HG03521 (cell line): ENCODE results near the gene SCARF2.
"Not testable (repeated sequence)": the region's sequence is repeated elsewhere in the genome, so short reads cannot be mapped to it uniquely, and the experiment has no call there.

Experiments
- ATAC-seq: cut with Tn5 transposase; IDR thresholded peaks from one replicate; pipeline ENCODE4 v1.9.1; 2021; ENCODE audit warnings: mild to moderate bottlenecking, moderate library complexity; ENCODE audit not compliant: unreplicated experiment

Gene SCARF2

DNA sequence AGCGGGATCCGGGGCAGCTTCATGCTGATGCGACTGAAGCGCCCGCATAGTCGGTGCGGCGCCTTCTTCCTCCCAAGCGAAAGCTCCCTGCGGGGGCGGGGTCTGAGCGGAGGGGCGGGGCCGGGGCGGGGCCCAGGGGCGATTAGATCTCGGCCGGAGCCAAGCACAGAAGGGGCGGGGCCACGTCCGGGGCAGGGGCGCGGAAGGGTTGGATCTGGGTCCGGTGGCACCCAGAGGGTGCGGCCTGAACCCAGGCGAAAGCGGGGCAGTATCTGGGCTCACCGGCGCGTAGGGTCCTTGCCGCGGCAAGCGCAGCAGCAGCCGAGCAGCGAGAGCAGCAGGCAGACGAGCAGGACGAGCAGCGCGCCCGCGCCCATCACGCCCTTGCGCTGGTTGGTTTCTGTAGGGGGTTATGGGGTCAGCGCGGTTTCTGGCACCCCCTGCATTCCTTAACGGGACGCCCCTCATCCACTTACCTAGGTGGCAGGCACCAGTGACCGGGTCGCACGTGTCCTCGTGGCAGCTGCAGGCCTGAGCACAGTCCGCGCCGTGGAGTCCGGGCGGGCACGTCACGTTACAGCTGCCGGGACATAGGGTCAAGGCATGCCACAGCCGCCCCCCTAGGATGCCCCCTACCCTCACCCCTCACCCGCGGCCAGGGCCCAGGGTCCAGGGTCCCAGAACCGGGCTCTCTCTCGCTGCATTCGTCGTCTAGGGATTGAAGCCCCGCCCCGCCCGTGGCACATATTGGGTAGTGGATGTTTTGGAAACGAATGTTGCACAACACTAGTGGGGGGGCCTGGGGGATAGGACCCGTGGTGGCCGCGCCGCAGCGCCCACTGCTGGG is 8.1 kb downstream of the SCARF2 start:
- no peak for ATAC-seq

DNA sequence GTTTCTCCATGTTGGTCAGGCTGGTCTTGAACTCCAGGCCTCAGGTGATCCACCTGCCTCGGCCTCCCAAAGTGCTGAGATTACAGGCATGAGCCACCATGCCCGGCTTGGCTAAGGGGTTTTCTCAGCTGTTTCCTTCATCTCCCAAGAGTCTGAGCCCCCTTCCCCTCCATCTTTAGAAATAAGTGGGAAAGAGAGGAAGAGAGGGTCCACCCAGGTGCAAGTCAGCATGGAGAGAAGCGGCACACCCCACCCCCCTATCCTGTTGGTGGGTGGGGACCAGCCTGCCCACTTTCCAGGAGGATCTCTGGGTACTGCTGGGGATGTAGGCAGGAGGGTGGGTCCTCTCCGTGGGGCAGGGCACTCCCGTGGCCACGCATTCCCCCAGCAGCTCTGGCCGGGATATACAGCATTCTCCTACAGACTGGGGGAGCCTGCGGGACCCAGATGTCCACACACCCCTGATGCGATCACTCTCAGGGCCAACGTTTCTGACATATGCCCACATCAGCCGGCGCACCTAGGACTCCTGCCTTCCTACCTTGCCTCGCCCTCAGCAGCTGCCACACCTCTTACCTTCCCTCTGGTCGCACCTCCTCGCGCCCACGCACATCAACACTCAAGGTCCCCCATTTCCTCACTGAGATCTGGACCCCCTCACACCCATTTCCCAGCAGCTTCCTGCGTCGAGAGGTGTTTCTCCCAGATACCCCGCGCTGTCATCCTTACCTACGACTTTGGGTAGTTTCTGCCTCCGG is 8.9 kb downstream of the SCARF2 start:
- ATAC-seq, result no peak

DNA sequence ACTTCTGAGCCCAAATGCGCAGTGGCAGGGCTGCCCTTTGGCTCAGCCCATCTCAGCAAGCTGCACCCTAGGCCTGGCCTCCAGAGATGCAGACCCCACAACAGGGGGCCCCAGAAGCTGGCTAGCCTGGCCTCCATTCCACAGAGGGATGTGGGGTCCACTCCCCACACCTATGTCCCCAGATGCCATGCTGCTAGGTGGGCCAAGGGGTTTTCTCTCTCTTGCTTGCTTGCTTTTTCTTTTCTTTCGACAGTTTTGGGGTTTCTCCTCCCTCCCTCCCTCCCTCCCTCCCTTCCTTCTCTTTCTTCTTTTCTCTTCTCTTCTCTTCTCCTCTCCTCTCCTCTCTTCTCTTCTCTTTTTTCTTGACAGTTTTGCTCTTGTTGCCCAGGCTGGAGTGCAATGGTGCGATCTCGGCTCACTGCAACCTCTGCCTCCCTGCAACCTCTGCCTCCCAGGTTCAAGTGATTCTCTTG is 9.6 kb downstream of the SCARF2 start:
- no peak for ATAC-seq

DNA sequence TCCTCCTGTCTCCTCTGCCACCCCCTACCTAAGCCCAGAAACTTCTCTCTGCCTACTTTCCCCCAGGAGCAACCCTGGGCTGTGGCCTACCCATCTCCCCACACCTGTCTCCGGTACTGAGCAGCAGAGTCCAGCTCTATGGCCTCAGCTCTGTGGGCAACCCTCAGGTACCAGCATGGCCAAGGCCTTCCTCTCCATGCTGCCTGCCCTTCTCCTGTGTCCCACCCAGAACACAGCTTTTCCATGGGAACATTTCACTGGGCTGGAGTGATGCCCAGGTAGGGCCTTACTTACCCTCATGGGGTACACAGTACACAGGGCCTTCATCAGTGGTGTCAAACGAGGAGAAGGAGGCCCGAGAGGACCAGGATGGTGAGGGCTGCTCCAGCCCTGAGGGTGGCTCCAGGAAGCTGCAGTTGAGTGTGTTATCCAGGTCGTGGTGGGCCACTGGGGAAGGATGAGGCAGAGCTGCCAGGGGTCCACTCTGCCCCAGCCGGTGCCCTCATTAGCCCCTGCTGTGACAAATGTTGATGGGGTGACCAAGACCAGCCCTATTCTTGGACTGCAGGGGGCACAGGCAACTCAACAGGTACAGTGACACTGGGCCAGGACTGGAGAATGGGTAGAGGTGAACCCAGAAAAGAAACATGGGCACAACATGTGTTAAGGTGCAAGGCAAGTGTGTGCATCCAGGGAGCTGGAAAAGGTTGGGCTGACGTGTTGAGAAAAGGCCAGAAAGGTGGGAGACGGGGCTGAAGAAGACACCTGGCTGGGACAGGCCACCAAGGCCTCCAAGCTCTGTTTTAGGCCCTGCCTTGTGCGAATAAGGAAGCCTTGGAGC is 10.3 kb downstream of the SCARF2 start:
- no peak for ATAC-seq

DNA sequence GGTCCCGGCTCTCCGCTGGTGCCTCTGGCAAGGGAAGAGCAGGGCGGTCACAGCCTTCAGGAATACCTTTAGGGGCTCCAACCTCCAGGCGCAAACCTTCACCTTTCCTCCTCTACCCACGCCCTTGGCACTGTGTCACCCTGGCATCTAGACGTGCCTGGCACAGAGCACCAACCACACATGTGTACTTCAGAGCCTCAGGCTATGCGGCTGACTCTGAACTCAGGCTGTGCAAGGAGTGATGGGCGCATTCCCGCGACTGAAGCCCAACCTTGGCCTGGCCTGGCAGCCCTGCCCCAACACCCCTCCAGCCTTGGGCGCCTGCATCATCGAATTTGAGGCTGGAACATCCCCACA is 11.4 kb downstream of the SCARF2 start:
- no peak for ATAC-seq

DNA sequence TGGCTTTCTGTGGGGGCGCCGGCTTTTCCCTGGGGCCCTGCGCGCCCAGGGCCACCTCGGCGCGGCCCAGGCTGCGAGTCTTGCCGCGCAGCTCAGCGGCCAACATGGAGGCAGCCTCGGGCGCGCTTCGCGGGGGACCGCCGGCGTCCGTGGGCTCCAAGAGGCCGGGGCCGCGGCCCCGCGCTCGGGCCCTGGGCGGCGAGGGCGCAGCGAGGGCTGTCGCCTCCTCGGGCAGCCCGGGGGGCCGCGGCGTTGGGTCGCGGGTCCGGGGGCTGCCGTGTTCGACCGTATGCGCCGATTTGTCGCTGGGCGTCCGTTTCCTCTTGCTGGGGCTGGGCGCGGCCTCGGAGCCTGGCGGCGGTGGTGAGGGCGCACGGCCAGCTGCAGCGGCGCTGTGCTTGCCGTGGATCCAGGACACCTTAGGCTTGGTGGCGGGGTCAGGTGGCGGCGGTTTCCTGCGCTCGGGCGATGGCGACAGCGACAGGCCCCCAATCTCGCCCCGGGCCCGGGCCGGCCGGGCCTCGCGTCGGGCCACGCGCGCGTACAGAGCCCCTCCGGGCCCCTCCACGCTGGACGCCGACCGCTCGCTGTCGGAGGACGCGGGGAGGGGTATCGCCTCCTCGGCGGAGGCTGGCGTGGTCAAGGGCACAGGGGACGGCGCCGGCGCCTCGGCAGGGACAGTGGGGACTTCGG is 11.9 kb downstream of the SCARF2 start:
- ATAC-seq, result no peak

DNA sequence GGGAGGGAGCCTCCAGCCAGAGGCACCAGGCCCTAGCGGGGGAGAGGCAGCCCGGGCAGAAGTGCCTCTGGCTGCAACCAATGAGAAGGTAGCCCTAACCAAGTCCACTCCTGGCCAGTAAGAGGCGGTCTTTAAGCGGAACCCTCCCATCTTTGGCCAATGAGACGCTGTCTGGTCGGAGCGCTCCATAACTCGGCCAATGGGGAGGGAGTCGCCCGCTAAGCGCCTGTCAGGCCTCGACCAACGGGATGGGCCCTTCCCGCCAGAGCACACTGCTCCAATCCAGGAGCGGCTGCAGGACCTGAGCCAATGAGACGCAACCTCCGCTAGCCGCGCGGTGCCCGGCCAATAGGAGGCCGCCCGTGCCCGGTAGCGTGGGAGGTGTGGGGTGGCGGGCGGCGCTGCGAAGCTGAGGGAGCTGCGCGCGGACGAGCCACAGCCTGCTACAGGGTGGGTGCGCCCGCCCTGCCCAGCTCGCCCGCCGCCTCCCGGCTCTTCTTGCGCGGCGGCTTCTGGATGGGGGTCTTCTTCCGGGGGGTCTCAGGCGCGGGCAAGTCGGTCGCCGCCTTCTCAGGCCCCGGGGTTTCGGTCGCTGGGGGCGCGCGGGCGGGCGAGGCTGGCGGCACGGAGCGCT is 12.6 kb downstream of the SCARF2 start:
- ATAC-seq, result no peak

DNA sequence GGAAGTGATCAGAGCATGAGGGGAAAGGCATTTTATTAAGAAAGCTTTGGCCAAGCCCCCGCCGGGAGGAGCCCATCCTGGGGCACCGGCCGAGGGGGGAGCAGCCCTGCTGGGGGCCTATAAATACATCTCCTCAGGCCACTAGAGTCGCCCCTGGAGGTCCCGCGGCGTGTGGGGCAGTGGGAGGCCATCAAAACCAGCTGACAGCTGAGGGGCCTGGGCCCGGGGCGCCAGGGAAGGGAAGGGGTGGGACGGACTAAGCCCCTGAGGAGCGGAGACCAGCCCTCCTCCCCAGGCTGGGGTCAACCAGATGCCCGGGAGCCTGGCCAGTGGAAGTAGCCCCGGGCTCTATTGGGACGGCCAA is 13.1 kb downstream of the SCARF2 start:
- ATAC-seq, result no peak

DNA sequence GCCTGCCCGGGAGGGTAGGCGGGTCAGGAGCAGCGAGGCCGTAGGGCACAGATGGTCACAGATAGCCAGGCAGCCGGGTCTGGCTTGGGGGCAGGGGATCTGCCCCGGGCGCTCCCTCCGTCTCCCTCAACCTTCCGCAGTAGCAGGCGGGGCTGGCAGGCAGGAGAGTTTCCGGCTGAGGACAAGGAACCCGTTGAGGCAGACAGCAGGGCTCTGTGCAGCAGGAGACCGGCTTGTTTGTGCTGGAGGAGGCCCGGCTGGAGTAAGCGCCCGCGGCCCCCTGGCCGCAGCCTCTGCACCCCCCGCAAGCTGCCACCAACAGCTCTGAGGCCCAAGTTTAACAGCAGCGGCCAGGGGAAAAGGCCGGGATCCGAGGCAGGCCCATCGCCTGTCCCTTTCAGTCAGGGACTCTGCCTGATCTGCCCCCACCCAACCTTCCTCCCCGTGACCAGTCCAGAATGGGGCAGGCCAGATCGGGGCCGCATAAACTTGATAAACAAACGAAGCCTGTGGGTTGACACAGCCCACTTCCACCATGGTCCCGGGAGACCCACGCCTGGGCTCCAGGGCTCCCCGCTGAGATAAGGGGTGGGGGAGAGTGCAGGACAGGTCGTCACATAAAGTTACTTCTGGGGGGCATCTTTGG is 13.6 kb downstream of the SCARF2 start:
- no peak for ATAC-seq

DNA sequence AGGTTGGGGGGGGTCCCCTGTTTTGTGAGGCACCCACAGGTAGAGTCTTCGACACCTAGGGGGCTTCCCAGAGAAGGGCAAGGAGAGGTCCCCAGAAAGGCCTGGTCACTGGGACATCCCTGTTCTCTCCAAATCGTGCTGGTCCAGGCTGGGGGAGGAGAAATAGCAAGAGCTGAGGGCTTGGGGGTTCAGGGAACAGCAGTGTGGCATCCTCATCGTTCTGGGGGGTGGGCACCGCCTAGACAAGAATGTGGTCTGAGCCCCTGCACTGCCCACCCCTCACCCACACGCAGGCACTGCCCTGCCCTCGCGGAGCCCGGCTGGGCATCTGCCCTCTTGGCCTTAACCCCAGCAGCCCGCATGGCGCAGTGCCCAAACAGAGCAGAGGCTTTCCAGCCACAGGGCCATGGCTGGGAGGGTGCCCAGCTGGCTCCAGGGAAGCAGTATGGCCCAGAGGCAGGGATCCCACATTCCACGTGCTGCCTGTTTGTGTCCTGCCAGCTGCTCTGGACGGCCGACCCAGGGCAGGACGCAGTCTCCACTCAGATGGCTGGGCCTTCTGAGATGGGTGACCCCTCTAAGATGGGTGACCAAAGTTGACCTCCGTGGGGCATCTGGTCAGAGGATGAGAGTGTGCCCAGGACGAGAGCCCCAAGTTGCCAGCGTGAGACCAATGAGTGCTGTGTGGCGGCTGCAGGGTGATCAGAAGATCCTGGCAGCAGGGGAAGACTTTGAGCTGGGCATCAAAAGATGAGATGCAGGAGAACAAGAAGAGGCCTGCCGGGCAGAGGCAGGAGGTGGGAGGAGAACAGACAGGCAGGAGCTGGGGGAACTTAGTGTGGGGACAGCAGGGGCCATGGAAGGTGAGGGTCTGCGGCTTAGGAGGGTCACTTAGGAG is 14.4 kb downstream of the SCARF2 start:
- no peak for ATAC-seq

DNA sequence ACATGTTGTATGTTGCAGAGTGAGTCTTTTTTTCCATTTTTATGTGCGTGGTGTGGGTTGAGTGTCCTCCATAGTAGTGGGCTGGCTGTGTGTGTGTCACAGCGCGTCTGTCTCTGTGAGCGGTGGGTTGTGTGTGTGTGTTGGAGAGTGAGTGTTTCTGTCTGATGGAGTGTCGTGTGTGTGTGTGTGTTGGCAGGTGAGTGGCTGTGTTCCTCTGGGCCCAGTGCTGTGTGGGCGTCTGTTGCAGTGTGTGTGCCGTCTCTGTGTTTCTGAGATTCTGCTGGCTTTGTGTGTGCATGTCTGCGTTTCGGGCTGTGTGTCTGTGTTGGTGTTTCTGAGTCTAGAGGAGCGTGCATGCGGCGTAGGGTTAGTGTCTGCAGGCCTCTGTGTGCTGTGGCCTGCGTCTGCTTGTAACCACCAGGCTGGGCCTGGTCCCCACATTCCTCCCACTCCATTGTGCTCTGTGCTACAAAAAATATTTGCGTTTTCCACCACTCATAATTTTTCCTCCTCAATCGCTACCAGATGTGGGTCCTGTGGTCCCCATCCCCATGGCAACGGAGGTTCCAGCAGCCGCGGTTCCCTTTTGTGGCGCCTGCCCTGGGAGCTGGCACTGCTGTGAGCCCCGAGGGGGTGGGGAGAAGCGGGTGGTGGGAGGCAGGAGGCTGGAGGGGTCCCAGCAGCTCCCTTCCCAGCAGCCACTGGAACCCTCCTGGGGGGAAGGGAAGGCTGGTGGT is 15.2 kb downstream of the SCARF2 start:
- ATAC-seq, result no peak

DNA sequence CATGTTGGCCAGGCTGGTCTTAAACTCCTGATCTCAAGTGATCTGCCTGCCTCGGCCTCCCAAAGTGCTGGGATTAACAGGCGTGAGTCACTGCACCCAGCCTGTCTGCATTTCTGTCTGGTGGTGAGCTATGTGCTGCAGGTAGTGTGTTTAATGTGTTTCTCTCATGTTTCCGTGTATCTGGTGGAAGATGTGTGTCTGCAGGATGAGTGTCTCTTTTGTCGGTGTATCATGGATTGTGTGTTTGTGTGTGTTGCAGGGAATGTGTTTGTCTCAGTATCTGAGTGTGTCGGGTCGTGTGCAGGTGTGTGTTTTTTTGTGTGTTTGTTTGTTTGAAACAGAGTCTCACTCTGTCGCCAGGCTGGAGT is 16.1 kb downstream of the SCARF2 start:
- ATAC-seq, result no peak

DNA sequence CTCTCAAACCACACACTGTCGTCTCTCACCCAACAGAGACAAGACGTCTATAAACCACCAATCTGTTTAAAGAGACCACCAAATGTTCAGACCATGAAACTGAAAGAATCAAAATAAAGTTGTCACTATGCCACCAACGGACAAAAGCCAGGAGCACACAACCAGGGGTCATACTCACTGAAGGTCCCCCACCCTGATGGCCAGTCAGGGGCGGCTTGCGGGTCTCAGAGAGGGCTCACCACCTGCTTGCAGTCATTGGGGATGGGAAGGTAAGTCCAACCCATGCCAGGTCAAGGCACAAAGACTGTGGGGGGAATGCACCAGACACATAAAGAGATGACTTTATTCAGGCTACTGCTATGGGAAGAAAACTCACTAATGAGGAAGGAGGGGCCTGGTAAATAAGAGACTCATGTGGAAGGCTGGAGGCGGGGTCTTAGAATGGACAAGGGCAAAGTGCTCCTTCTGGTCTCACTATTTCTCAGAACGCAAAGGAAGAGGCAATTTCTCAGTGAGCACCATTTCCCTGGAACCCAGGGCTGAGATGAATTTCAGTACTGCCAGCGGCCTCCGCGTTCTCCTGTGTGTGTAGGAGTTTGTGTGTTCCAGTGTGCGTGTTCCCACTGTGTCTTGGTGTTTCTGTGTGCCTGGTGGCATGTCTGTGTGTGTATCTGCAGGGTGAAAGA is 17.3 kb downstream of the SCARF2 start:
- no peak for ATAC-seq

DNA sequence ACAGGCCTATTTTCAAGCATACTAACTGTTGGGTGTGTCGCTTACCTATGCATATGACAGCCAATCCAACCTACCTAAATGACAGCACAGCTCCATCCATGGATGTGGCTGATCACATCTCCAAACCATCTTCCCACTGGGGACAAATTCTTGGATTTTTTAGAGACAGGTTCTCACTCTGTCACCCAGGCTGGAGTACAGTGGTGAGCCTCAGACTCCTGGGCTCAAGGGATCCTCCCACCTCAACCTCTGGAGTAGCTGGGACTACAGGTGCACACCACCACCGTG is 18.0 kb downstream of the SCARF2 start:
- no peak for ATAC-seq

DNA sequence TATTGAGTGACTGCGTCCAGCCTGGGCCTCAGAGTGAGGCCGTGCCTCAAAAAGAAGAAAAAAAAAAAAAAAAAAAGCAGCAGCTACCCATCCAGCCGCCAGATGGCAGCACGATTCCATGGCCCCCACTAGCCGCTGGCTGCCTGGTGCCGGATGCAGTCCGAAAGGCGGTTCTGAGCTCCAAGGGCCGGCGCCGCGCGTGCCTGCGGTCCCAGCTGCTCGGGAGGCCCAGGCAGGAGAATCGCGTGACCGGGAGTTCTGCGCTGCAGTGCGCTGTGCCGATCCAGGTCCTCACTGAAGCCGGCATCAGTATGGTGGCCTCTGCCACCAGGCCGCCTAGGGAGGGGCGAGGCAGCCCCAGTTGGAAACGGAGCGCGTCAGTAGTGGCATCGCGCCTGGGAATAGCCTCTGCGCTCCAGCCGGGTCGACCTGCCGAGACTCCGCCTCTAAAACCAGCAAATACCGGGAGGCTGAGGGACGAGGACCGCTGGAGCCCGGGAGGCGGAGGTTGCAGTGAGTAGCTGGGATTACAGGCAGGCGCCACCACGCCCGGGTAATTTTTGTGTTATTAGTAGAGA is 19.3 kb downstream of the SCARF2 start:
- ATAC-seq, result no peak

DNA sequence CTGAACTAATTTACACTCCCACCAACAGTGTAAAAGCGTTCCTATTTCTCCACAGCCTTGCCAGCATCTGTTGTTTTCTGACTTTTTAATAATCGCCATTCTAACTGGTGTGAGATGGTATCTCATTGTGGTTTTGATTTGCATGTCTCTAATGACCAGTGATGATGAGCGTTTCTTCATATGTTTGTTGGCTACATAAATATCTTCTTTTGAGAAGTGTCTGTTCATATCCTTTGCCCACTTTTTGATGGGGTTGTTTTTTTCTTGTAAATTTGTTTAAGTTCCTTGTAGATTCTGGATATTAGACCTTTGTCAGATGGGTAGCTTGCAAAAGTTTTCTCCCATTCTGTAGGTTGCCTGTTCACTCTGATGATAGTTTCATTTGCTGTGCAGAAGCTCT is 21.9 kb downstream of the SCARF2 start:
- ATAC-seq, result not testable (repeated sequence)

DNA sequence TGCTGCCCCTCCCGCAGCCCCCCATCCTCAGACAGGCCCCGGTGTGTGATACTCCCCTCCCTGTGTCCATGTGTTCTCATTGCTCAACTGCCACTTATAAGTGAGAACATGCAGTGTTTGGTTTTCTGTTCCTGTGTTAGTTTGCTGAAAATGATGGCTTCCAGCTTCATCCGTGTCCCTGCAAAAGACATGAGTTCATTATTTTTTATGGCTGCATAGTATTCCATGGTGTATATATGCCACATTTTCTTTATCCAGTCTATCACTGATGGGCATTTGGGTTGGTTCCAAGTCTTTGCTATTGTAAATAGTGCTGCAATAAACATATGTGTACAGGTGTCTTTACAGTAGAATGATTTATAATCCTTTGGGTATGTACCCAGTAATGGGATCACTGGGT is 22.4 kb downstream of the SCARF2 start:
- not testable (repeated sequence) for ATAC-seq

DNA sequence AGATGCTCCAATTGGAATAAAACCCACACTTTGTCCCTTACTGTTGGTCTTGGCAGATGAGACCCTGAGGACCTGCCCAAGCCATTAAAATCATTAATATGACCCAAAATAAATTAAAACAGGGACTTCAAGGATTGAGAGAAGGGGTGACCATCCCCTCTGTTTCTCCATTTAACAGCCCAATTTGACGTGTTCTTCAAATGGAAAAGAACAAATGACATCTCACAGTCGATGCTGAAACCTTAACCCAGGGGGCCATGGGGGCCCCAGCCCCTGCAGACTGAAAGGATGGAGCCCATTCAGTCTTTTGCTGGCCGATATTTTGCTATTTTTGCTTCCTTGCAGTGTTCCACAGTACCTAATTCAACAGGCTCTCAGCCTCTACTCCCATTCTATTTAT is 23.2 kb downstream of the SCARF2 start:
- ATAC-seq, result no peak
